ENCODE data around the gene GREB1.

GREB1 gene

DNA sequence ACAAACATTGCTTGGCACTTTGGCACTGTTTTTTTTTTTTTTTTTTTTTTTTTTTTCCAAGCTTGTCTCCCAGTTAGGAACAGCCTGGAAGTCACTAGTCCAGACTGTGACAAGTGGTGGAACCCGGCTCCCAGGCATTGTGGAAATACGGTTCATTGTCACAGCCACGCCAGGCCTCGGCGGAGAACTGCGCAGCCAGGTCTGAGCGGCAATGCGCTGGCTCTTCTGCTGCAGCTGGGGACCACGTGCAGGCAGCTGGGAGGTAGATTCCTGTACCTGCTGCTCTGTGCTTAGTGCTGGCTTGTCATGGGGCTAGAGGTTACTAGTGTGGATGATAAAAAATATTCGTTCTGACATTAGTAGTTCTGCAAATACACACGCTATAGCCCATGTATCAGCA is 131.2 kb downstream of the GREB1 start:
- no peaks in the 10 kb centered on the region for H3K36me3 ChIP-seq
- H3K9me3 ChIP-seq: no peaks in the 10 kb centered on the region
- H3K4me1 ChIP-seq (ENCODE audit: control insufficient read depth in 1 of 2, insufficient read depth in 1 of 2, low read depth in 1 of 2, low read length in 1 of 2): no peaks in the 10 kb centered on the region
- TF ChIP-seq, protein P1, sequence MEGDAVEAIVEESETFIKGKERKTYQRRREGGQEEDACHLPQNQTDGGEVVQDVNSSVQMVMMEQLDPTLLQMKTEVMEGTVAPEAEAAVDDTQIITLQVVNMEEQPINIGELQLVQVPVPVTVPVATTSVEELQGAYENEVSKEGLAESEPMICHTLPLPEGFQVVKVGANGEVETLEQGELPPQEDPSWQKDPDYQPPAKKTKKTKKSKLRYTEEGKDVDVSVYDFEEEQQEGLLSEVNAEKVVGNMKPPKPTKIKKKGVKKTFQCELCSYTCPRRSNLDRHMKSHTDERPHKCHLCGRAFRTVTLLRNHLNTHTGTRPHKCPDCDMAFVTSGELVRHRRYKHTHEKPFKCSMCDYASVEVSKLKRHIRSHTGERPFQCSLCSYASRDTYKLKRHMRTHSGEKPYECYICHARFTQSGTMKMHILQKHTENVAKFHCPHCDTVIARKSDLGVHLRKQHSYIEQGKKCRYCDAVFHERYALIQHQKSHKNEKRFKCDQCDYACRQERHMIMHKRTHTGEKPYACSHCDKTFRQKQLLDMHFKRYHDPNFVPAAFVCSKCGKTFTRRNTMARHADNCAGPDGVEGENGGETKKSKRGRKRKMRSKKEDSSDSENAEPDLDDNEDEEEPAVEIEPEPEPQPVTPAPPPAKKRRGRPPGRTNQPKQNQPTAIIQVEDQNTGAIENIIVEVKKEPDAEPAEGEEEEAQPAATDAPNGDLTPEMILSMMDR (IDR thresholded peaks at IDR 0.05): no peak
- H3K27me3 ChIP-seq: peaks cover 31% of the 10 kb centered on the region
- H3K27ac ChIP-seq: no peak overlapping the region
- H3K4me3 ChIP-seq (ENCODE audit: low read depth in 1 of 2, low read length in 1 of 2): no peak overlapping the region

DNA sequence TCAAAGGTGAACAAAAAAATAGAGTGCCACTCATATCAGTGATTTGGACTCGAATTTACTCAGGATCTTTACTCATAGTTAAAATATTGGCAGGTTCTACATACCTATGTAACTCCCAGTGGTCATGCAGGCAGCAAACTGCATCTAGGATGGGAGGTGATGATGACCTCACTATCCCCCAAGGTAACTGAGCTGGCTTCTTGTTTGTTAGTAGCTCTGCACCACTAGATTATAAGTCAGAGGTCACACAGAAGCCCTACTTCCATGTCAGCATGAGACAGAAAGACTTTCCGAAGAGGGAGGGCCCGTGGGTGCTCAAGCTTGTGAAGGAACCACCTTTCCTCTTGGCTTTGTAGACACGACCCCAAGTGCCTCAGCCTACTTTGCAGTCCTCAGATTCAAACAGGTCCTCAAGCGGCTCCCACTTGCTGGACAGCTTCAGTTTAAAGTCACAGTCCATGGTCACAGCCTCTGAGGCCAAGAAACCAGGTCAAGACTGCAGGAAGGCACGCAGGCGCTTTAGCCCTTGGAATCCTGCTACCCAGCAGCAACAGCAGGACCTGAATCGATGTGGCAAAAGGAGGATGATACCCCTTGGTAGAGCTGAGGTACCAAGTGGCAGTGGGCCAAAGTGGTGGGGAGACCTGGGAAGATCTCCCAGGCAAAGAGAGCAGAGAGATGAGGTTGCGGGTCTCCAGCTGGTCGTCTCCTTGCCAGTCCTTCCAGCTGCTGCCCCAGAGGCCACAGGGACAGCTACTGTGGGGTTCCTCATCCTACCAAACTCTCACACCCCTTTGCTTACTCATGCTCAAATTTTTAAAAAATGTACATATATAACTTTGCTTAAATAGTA is 131.9 kb downstream of the GREB1 start:
- Histone ChIP-seq H3K4me1 (ENCODE audit: control insufficient read depth in 1 of 2, insufficient read depth in 1 of 2, low read depth in 1 of 2, low read length in 1 of 2) (no peaks in the 10 kb centered on the region), H3K36me3 (no peaks in the 10 kb centered on the region), H3K27ac (no peak overlapping the region), H3K9me3 (no peaks in the 10 kb centered on the region), H3K27me3 (peaks cover 38% of the 10 kb centered on the region), H3K4me3 (ENCODE audit: low read depth in 1 of 2, low read length in 1 of 2) (no peak overlapping the region)
- TF ChIP-seq, protein P1 (IDR thresholded peaks at IDR 0.05): no peak

DNA sequence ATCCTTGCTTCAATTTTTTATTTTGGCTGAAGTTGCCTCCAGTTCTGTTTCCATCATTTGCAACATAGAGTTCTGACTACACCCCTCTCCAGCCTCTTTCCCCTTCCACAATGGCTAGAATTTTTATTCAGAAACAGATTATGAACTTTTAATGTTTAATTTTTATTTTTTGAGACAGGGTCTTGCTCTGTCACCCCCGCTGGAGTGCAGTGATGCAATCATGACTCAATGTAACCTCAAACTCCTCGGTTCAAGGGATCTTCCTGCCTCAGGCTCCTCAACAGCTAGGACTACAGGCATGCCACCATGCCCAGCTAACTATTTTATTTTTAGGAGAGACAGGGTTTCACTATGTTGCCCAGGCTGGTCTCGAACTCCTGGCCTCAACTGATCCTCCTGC is 133.3 kb downstream of the GREB1 start:
- Histone ChIP-seq H3K9me3 (no peaks in the 10 kb centered on the region), H3K27ac (no peak overlapping the region), H3K36me3 (no peaks in the 10 kb centered on the region), H3K4me1 (ENCODE audit: control insufficient read depth in 1 of 2, insufficient read depth in 1 of 2, low read depth in 1 of 2, low read length in 1 of 2) (no peaks in the 10 kb centered on the region), H3K27me3 (peaks cover 50% of the 10 kb centered on the region), H3K4me3 (ENCODE audit: low read depth in 1 of 2, low read length in 1 of 2) (no peak overlapping the region)
- TF ChIP-seq, protein P1 (IDR thresholded peaks at IDR 0.05): no peak

DNA sequence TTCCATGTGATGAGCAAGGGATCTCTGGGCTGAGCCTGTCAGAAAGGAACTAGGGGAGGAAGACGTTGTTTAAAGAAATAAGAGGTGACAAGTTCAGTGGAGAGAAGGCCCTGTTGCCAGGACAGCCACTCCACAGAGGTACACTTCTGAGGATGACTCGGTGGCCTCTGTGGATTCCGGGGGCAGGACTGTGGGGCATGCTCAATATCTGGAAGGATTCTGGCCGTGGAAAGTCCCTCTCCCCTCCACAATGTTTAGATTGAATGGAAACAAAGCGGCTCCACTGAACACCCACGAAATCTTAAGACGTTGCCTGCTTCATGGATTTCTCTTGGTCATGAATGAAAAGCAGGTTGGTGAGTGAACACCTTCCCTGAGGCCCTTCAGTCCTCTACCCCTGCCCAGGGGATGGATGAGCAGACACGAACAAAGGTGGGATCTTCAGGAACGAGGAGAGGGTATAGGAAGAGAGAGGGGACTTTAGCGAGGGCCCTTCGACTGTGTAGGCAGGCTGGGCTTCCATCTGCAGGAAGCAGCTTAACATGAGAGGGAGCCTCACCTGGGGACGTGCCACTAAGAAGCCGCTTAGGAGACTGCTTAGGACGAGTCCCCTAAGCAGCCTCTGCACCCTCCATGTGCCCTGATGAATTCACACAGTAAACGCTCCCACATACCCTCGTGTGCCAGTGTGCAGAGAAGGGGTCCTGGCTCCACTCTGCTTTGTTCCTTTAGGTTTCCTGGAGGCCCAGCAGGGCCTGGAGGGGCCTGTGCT is 134.2 kb downstream of the GREB1 start:
- Histone ChIP-seq H3K27me3 (peaks cover 57% of the 10 kb centered on the region), H3K36me3 (no peaks in the 10 kb centered on the region), H3K9me3 (no peaks in the 10 kb centered on the region), H3K4me1 (ENCODE audit: control insufficient read depth in 1 of 2, insufficient read depth in 1 of 2, low read depth in 1 of 2, low read length in 1 of 2) (no peaks in the 10 kb centered on the region), H3K27ac (no peak overlapping the region), H3K4me3 (ENCODE audit: low read depth in 1 of 2, low read length in 1 of 2) (no peak overlapping the region)
- TF ChIP-seq, protein P1 (IDR thresholded peaks at IDR 0.05): no peak

DNA sequence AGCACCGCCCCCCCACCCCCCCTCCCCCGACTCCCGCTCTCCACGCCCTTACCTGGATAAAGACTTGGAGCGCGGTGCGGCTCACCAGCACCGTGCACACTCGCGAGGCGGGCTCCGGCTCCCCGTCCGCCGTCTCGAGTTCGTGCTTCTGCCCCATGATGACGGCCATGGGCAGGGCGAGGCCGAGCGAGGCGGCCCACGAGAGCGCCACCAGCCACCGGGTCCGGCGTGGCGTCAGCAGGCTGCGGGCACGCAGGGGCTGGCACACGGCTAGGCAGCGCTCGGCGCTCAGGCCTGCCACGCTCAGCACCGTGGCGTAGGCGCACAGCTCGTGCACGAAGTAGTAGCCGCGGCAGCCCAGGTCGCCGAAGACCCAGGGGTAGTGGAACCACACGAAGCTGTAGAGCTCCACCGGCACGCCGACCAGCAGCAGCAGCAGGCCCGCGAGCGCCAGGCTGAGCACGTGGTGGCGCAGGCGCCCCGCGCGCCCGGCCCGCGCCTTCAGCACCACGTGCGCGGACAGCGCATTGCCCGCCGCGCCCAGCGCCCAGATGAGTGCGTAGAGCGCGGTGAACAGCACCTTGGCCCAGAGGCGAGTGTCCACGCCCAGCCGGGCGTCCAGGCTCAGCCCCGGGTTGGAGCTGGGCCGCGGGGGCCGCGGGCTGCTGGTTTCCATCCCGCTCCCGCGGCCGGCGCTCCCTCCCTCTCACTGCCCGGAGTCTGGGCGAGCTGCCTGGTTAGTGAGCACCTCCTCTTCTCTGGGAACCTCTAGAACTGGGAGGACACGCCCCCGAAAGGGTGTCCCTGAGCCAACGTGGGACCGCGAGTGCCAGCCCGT is 135.8 kb downstream of the GREB1 start, which contains the start of gene NTSR2:
Gene NTSR2, minus strand, starts transcription at position 742 of the 838 bp plus-strand sequence. Its CDS starts 66 bp downstream, at position 676.
- Histone ChIP-seq H3K4me1 (ENCODE audit: control insufficient read depth in 1 of 2, insufficient read depth in 1 of 2, low read depth in 1 of 2, low read length in 1 of 2) (no peaks in the 10 kb centered on the region), H3K4me3 (ENCODE audit: low read depth in 1 of 2, low read length in 1 of 2) (no peak within 1 kb of the TSS), H3K27ac (no peak within 1 kb of the TSS), H3K9me3 (no peaks in the 10 kb centered on the region), H3K36me3 (no peaks in the 10 kb centered on the region), H3K27me3 (peaks cover 70% of the 10 kb centered on the region)
- TF ChIP-seq, protein P1 (IDR thresholded peaks at IDR 0.05): no peak
